AG20443 (cell line): ENCODE measurements around the gene CPNE4.
"Not testable (repeated sequence)": the region's sequence is repeated elsewhere in the genome, so short reads cannot be mapped to it uniquely, and the experiment has no call there.

ENCODE experiments used
- DNase-seq: peaks from one replicate; pipeline ENCODE4 v3.0.0; 2012; ENCODE audit warnings: low spot score, mixed read lengths

Gene CPNE4

DNA sequence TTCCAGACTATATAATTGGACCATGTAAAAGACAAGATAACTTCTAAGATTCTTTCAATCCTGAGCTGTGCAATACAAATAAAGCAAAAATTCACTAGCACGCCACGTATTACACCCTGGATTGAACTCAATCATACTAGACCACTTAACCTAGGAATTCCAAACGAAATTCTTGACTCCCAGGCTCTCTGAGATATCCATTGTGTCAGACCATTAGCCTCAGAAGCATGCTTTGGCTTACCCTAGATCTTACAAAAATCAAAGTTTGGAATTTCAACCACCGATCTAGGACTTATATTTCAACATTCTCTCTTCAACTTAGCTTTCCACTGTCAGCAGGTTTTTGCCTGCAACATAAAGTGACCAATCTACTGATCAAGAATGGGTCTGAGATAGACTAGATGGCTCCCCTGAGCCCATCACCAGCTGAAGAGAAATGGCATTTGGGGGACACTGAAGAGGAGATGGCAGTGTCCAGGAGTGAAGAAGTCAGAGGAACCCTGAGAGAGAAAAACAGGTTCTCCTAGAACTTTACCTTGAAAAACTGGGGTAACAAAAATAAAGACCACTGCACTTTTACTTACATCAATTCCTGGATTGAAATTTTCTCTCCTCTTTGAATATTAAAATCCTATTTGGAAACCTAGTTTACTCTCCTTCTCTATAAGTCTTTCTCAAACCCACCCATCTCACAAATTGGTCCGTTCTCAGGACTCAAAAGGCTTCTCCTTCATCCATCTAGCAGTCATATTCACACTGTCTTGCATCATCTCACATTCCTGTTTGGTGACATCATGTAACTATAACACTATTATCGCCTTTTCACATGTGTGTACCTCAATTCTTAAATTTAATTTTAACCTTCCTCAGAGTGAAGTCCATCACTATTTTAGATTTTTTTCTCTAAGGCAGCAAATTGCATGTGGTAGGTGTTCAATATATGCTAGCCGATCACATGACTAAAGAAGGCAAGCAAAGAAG, 18.5 kb downstream of the CPNE4 start:
- no peak for DNase-seq

DNA sequence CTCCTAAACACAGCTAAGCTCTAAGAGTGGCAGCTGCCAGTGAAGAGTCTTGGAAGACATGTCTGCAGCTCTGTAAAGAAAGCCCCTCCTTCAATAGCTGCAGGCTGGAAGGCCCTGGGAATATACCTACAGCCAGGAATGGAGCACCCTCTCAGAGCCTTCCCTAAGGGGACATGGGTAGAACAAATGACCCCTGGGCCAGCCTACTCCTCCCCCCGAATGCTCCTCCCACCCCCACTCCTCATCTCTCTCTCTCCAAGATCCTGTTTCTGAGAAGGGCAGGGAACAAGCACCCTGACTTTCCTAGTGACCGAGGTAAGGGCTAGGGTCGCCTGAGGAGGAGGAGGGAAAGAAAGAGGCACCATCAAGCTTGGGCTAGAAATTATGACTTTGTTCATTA, 20.7 kb downstream of the CPNE4 start:
- DNase-seq: no peak

DNA sequence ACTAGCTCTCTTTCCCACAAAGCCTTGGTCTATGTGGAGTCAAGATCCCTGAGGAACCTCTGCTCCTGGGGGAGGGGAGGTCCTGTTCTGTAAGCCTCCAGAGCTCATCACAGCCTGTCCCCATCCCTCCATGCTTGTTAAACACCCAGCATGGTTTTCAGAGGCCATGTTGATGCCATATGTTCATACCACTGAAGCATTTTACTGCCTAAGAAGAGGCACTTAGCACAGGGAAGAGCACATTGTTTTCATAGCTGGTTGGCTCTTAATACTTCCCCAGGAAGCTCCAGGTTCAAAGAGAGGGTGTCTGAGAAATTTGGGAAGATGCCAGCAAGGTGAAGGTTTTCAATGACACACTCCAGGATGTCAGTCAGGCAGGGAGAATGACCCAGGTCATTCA, 25.6 kb downstream of the CPNE4 start:
- DNase-seq: no peak

DNA sequence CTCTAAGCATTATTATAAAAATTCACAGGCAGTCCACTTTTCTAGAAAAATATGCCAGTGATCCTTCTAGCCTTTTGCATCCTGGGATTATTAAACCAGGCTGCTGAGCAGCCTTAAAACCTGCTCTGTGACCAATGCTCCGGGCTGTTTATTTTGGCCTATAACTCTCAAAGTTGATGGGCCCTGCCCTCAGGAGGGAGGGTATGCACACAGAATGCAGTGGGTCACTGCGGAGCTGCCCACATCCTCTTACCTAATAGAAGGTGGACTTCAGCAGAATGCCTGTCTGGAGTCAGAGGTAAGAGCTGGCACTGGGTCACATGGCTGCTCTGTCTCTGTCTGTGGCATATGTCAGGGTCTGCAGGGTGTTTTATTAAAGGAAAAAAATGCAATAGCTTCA, 26.0 kb downstream of the CPNE4 start:
- DNase-seq: no peak

- no peak for DNase-seq
These were observed 27.2 kb downstream of the CPNE4 start for GRCh38 chr3:132007617-132008016.

- peak; percentile 38 for DNase-seq
These were observed 28.1 kb downstream of the CPNE4 start for GRCh38 chr3:132006605-132007204.

DNA sequence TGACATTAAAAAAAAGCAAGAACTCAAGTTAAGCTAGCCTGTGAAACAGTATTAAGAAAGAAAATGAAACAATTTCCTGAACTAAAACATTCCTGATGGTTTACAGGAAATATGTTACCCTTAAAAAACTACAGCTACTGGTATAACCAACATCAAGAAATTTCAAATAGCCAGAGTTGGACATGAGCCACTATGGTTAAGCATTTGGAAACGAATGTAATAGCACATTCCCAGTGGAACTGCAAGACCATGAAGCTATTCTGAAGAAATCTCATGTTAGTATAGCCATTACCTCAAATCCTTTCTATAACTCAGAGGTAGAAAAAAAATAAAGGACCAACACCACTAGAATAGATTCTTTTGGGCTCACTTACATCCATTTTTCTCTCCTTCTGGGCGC, 30.2 kb downstream of the CPNE4 start:
- no peak for DNase-seq

GRCh38 chr3:132003685-132004084, 31.1 kb downstream of the CPNE4 start:
- no peak for DNase-seq

- no peak for DNase-seq
These were observed 32.8 kb downstream of the CPNE4 start for GRCh38 chr3:132001999-132002398.

- no peak for DNase-seq
These were observed 33.8 kb downstream of the CPNE4 start for GRCh38 chr3:132001036-132001435.

DNA sequence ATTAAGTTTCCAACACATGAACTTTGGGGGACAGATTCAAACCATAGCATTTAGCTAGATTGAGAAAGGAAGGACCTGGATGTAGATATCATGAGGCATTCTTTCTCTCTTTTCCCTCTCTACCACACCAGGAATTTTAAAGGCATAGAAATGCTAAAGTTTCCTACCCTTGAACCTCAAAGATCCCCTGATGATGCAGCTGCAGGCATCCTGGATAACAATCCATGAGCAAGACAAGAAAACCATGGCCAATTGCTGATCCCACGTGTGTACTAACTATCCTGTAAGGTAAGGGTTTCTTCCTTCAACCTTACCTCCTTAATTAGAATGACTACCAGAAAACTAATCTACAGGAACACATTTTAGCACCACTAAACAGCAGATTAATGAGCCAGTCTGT, 36.8 kb downstream of the CPNE4 start:
- DNase-seq: no peak

GRCh38 chr3:131995891-131996290, 38.9 kb downstream of the CPNE4 start:
- DNase-seq: no peak

- DNase-seq: no peak
These were observed 45.5 kb downstream of the CPNE4 start for GRCh38 chr3:131989318-131989717.

- no peak for DNase-seq
These were observed 46.6 kb downstream of the CPNE4 start for GRCh38 chr3:131988209-131988608.

DNA sequence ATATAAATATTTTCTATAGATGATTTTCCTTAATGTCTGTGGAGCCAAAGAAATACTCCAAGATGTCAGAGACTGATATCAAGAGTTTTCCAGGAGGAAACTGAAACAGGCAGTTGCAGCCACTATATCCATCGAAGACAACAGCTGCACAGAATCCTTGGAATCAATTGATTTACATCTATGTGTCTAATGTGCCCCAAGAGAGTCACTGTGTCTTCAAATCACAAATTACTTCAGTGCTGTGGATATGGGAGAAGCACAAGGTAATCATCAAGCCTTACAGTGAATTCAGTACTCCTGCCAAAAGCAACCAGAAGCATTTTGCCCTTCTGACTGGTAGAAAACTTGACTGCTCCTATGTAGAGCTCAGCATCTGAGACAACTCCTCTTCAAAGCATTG, 51.1 kb downstream of the CPNE4 start:
- DNase-seq: no peak

- DNase-seq: no peak
These were observed 53.5 kb downstream of the CPNE4 start for GRCh38 chr3:131981323-131981722.

- DNase-seq: no peak
These were observed 58.4 kb downstream of the CPNE4 start for GRCh38 chr3:131976448-131976847.

DNA sequence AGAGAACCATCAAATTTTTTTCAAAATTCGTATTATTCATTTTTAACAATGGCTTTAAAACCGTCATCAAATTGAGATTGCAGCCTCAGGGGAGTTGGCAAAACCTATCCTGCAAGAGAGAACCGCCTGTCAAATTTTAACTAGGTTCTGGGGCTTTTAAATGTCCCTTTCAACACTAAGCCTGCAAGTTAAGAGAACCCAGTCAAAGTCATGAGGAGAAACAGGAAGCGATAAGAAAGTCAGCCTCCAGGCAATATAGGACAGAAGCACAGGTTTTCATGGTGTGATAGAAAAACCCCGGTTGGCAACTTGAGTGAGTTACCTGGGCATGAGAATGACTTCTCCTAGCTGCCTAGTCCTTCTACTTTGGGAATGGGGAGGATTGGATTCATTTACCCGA, 59.8 kb downstream of the CPNE4 start:
- DNase-seq: no peak

GRCh38 chr3:131973731-131974130, 61.1 kb downstream of the CPNE4 start:
- DNase-seq: no peak

DNA sequence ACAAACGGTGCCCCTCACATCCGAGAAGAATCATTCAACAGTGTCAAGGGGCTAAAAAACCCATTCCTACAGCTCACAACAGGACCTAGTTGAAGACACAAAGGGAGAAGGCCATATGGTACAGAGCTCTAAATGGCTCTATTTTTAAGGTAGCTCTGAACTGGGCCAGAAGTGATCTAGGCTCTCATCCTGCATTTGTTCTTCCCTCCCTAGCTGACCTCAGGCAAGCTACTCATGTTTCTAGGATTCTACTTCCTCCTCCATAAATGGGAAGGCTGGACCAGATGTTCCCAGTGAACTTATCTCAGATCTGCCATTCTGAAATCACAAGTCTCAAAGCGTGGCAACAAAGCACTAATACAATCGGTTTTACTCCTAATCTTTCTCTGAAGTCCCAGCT, 62.3 kb downstream of the CPNE4 start:
- no peak for DNase-seq

DNA sequence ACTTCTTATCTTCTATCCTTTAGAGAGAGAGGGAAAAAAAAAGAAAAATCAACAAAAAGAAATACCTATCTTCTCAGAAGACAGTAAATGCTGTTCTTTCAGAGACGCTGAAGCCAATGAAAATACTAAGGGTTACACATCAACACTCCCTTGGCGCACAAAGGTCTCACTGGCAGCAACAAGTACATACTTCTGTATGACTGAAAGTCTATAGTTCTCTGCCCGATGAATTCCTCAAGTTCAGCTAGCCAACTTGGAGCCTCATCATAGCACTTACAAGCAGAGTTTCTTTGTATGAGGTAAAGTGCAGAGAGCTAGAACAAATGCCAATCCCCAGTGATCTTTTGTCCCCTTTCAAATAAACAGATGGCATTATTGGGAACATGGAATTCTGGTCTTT, 62.7 kb downstream of the CPNE4 start:
- no peak for DNase-seq

DNA sequence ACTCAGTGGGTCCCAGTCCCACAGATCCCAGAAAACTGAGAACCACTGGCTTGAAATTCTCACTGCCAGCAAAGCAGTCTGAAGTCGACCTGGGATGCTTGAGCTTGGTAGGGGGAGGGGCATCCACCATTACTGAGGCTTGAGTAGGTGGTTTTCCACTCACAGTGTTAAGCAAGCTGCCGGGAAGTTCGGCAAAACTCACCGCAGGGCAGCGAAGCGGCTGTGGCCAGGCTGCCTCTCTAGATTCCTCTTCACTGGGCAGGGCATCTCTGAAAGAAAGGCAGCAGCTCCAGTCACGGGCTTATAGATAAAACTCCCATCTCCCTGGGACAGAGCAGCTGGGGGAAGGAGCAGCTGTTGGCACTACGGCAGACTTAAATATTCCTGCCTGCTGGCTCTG, 71.4 kb downstream of the CPNE4 start:
- not testable (repeated sequence) for DNase-seq

DNA sequence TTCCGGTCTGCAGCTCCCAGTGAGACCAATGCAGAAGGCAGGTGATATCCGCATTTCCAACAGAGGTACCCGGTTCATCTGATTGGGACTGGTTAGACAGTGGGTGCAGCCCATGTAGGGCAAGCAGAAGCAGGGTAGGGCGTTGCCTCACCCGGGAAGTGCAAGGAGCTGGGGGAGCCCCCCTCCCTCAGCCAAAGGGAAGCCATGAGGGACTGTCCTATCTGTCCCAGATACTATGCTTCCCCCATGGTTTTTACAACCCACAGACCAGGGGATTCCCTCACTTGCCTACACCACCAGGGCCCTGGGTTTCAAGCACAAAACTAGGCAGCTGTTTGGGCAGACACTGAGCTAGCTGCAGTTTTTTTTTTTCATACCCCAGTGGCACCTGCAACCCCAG, 71.8 kb downstream of the CPNE4 start:
- DNase-seq: no peak

DNA sequence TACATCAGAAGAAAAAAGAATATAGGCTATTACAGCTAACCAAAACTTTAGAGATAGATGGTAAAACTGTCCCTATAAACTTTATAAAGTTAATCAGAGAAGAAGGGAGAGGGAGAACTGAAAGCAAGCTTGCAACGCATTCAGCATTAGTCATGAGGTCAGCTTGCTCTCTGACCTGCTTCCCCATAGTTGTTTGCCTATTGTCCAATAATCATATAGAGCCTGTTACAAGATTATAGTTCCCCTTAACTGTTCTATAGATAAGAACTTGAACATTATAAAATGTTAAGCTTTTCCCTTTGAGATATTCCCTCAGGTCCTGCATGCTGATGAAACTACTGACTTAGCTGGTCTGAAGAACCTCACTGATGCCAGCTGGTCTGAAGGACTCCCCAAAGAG, 74.5 kb downstream of the CPNE4 start:
- no peak for DNase-seq
